NB4 (cell line): Measurements from ENCODE around the gene AADAC.

Experiments
- DNase-seq: peaks from one replicate; pipeline ENCODE4 v3.0.0; 2010; ENCODE audit warnings: low read depth
- H3K4me3 ChIP-seq: one replicate; pipeline ENCODE4 v1.5.1; 2011; ENCODE audit warnings: mild to moderate bottlenecking, low read depth, low read length, moderate library complexity
- MYC ChIP-seq: IDR thresholded peaks from 2 replicates; pipeline ENCODE4 v1.6.1; 2011; ENCODE audit warnings: low read depth, low read length
- POLR2A ChIP-seq: IDR thresholded peaks from 2 replicates; pipeline ENCODE4 v1.6.1; 2011; ENCODE audit warnings: mild to moderate bottlenecking; ENCODE audit not compliant: insufficient read length; ENCODE audit errors: extremely low read depth
- TF ChIP-seq, protein P1 (sequence below): IDR thresholded peaks from one replicate; pipeline ENCODE4 v1.5.1; 2012; ENCODE audit warnings: low read depth, low read length
- TF ChIP-seq, protein P2 (sequence below): IDR thresholded peaks from 2 replicates; pipeline ENCODE4 v1.6.1; 2011; ENCODE audit warnings: low read depth, low read length

AADAC gene

DNA sequence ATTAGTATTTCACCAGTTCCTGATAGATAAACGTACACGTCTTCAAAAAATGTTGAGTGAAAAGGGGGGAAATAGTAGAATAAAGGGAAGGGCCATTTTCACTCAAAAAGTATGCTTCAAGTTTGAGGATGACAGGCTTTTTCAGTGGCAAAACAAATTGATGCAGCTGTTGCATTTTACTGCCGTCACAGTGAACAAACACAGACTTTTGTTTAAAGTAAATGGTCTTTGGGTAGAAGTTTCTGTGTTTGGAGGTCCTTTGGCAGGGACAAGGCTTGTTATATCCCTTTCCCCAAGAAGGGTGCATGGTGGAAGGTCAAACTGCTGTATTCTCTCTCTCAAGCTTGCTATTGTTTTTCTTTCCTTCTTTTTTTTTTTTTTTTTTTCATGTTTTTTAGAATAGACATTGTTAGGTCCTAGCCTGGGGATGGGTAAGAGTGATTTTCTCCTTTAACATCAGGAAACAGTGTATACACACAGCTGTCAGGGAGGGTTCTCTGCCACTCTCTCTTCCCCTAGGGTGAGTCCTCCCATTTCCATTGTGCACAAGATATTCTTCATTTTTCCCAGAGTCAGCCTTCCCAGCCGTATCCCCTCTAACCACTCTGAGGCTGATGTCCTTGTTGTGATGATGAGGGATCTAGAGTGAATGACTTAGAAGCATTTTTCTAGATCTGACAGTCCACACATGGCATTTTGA, 52.9 kb downstream of the AADAC start:
- DNase-seq: no peak
- TF ChIP-seq, protein P1, sequence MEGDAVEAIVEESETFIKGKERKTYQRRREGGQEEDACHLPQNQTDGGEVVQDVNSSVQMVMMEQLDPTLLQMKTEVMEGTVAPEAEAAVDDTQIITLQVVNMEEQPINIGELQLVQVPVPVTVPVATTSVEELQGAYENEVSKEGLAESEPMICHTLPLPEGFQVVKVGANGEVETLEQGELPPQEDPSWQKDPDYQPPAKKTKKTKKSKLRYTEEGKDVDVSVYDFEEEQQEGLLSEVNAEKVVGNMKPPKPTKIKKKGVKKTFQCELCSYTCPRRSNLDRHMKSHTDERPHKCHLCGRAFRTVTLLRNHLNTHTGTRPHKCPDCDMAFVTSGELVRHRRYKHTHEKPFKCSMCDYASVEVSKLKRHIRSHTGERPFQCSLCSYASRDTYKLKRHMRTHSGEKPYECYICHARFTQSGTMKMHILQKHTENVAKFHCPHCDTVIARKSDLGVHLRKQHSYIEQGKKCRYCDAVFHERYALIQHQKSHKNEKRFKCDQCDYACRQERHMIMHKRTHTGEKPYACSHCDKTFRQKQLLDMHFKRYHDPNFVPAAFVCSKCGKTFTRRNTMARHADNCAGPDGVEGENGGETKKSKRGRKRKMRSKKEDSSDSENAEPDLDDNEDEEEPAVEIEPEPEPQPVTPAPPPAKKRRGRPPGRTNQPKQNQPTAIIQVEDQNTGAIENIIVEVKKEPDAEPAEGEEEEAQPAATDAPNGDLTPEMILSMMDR: no peak
- TF ChIP-seq, protein P2, sequence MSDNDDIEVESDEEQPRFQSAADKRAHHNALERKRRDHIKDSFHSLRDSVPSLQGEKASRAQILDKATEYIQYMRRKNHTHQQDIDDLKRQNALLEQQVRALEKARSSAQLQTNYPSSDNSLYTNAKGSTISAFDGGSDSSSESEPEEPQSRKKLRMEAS: no peak
- TF ChIP-seq POLR2A (no peak), MYC (no peak)
- no peak overlapping the region for H3K4me3 ChIP-seq

DNA sequence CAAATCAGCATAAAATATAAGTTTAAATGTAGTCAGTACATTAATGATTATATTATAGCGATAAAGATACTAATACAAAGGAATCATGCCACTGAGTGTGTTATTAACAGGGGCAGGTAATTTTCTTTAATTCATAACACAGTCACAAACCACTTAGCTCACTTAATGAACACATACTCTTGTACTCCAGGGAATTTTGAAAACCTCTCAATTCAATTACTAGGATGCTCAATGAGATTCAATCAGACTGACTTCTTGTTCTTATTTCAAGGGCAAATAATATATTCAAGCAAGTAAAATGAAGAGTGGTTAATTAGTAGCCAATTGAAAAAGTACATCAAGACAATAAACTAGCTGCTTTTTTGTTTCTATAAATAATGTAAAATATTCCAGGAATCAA, 53.8 kb downstream of the AADAC start:
- no peak for DNase-seq
- no peak for TF ChIP-seq MYC
- no peak overlapping the region for H3K4me3 ChIP-seq

- TF ChIP-seq, protein P1: no peak
- TF ChIP-seq, protein P2: no peak
- TF ChIP-seq POLR2A: no peak
- TF ChIP-seq MYC: no peak
- no peak for DNase-seq
- no peak overlapping the region for H3K4me3 ChIP-seq
These were observed 55.3 kb downstream of the AADAC start for GRCh38 chr3:151869181-151869580.

DNA sequence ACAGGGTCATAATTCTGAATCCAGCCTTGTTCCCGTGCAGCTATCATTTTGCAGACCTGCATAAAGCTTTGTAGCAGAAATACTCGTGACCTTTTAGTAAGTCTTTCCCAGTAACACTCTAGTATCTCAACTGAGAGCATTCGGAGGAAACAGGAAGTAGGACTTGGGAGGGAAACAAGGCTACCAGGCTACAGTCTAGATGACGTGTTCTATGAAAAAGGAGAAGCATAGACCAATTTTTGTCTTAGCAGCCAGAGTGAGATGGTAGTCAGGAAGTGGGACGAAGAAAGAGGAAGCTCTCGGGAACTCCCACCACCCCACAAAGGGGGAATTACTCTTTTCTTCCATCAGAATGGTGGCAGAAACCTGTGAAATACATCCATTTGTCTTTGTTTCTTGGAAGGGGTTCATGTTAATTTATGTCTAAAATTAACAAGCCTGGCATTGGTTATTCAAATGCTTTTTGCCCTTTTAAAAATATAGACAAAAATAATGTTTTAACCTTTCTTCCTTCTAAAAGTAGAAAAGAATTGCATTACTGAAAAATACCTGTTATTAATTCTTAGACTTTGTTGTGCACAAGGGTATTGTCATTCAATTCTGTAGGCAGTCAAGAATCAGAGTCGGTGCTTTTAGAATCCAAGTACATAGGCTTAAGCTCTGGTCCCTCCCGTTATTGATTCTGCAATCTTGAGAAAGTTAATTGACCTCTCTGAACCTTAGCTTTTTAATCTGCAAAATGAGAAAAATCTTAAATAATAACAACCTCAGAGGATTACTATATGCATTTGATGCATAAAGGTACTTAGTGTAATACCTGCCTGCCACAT, 57.9 kb downstream of the AADAC start:
- peak overlapping the region; percentile 39 for H3K4me3 ChIP-seq
- DNase-seq: peak; percentile 97
- TF ChIP-seq POLR2A (peak; percentile 37), MYC (no peak)

- TF ChIP-seq POLR2A: peak; percentile 67
- TF ChIP-seq, protein P2: no peak
- TF ChIP-seq, protein P1: no peak
- TF ChIP-seq MYC: 0 out of 2 replicates have a peak, but pooled peaks have one; percentile 13
- H3K4me3 ChIP-seq: peak within 1 kb of the TSS; percentile 76
- peak; percentile 79 for DNase-seq
These were observed 59.5 kb downstream of the AADAC start, which contains the start of gene SUCNR1 for GRCh38 chr3:151873398-151873797. Gene SUCNR1 (plus strand): TSS chr3:151873643. CDS start chr3:151879893, 6,250 bp downstream.

- H3K4me3 ChIP-seq: peak overlapping the region; percentile 76
- peak; percentile 85 for DNase-seq
These were observed 60.2 kb downstream of the AADAC start for GRCh38 chr3:151874079-151874478.

GRCh38 chr3:151875759-151876158, 61.8 kb downstream of the AADAC start:
- TF ChIP-seq MYC: peak; percentile 56; the same call in 1 of the 2 replicates
- peak; percentile 61 for TF ChIP-seq POLR2A
- TF ChIP-seq, protein P2: no peak
- peak overlapping the region; percentile 76 for H3K4me3 ChIP-seq
- peak; percentile 95 for DNase-seq
